GM12872 (cell line): Measurements from ENCODE around the gene CROCC2.

ENCODE experiments used
- TF ChIP-seq, protein P1 (sequence below): IDR thresholded peaks from 3 replicates; pipeline ENCODE4 v1.5.1; 2011; ENCODE audit warnings: low read depth, mild to moderate bottlenecking, low read length, moderate library complexity; ENCODE audit not compliant: insufficient read depth

CROCC2 gene

DNA sequence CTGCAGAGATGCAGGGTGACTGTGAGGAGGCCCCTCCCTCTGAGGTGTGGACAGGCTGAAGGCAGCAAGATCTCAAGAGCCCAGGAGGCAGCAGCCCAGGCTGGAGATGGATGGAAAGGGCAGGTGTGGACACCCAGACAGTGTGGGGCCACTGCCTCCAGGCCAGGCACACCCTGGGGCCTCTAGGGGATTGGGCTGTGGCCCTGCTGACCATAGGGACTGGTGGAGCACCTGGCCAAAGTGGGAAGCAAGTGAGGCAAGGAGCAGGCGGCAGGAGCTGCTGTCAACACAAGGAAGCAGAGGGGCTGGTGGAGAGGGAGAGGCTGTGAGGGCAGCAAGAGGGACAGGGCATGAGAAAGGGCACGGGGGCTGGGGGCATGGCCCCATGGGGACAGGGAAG lies 103.1 kb downstream of the CROCC2 start:
- TF ChIP-seq, protein P1, sequence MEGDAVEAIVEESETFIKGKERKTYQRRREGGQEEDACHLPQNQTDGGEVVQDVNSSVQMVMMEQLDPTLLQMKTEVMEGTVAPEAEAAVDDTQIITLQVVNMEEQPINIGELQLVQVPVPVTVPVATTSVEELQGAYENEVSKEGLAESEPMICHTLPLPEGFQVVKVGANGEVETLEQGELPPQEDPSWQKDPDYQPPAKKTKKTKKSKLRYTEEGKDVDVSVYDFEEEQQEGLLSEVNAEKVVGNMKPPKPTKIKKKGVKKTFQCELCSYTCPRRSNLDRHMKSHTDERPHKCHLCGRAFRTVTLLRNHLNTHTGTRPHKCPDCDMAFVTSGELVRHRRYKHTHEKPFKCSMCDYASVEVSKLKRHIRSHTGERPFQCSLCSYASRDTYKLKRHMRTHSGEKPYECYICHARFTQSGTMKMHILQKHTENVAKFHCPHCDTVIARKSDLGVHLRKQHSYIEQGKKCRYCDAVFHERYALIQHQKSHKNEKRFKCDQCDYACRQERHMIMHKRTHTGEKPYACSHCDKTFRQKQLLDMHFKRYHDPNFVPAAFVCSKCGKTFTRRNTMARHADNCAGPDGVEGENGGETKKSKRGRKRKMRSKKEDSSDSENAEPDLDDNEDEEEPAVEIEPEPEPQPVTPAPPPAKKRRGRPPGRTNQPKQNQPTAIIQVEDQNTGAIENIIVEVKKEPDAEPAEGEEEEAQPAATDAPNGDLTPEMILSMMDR, result no peak

DNA sequence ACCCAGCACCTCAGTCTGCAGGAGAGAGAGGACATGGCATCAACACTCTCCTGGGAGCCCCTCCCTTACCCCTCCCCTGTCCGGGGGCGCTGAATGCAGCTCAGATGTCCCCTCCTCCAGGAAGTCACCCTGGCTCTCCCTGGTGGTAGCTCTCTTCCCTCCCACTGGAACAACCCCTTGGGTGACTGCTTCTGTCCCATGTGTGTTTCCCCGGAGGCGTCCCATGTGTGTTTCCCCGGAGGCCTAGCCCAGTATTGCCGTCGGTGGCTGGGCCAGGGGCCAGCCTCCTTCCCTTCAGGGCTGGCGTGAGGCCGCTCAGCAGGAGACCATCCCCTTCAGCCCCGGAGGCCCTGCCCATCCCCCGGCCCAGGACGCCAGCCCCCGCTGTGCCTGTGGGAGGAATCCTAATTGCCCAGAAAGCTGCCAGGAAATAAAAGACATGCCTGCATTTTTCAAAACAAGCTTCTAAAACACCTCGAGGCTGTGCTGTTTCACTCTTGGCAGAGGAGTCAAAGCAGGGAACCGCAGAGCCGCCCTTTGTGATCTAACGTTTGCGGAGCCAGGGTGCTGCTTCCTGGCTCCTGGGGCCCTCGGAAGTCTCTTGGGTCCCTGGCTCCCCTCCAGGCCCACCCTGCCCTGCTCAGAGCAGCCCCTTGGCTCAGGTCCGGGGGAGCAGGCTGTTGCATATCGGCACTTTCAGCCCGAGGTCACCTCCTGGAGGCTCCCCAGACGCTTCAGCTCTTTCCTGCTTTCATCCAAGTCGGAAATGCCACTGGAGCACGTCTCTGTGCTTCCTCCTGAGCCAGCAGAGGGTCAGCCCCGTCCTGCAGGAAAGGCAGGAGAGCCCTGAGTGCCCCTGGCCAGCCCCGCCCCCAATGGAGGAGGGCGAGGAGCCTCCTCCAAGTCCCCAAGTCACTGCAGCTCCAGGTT lies 103.7 kb downstream of the CROCC2 start:
- TF ChIP-seq, protein P1, result no peak

DNA sequence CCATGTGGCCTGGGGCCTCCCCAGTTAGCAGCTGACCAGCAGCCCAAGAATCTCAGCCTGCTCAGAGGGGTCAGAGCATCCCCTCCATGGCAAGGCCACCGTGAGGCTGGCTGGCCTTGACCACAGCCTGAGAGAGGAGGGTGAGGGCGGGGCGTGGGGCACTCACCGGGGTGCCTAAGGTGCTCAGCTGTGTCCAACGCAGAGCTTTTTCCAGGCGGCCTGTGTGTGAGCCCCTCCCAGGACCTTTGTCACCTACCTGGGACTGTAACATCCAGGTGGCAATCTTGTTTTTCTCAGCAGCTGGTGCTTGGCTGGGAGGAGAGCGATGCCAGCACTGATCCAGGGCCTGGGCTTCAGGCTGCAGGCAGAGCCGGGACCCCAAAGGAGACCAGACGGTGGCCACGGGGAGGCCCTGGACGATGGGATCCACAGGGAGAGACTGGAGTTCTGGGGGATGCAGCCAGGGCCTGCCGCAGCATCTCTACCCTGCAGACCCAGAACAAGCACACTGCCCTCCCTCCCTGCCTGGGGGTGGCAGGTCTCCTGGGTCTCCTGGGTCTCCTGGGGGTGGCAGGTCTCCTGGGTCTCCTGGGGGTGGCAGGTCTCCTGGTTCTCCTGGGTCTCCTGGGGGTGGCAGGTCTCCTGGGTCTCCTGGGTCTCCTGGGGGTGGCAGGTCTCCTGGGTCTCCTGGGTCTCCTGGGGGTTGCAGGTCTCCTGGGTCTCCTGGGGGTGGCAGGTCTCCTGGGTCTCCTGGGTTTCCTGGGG lies 104.6 kb downstream of the CROCC2 start:
- TF ChIP-seq, protein P1, result no peak

DNA sequence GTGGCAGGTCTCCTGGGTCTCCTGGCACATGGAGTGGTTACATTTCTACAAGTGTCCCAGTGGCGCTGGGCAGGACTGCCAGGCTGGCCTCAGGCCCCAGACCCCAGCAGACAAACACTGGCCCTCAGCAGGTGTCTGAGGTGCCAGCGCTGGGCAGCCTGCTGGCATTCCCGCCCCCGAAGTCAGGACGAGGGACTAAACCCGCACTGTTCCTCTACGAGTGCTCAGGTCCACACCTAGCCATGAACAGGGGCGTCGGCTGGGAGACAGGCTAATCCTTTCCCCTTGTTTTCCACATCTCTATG lies 105.1 kb downstream of the CROCC2 start:
- TF ChIP-seq, protein P1, result no peak

DNA sequence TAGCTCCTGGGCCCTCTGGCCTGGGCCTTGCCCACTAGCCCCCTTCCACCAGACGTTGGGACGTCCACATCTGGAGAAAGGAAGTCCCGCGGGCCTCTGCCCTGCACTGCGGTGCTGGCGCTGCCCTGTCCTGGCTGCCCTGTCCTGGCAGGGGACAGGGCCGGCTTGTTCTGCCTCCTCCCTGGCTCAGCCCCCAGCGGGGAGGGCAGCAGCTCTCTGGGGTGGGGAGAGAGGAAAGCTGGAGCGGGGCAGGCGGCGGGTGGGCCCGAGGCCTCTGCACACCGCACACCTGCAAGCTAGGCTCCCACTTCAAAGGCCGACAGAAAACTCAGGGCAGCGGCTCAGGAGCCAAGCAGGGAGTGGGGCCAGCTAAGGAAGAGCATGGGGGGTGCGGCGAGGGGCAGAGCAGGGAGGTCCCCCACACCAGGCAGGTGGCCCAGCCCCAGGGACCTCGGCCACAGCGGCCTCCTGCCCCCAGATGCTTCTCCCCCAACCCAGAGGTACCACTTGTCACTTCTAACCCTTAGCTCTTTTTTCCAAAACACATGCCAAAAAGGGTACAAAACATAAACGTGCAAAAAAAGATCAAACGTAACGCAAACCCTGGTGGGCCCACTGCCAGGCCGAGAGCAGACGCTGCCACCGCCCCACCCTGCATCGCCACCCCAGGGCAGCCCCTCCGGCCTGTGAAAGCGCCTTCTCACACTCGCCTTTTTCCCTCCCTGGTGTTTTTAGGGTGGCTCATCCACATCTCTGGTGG lies 105.8 kb downstream of the CROCC2 start:
- TF ChIP-seq, protein P1, result no peak

DNA sequence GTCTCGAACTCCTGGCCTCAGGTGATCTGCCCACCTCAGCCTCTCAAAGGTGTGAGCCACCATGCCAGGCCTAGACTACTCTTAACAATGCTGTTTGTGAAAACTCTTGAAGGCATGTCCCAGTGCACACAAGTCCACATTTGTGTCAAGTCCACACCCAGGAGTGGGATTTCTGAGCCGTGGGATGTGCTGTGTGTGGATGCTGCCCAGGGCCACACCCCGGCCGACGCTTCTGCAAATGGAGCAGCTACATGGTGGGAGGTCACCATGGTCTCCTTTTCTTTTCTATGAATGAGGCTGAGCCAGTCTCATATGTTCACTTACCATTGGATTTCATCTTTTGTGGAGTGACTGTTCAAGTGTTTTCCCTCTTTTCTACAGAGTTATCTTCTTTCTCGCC lies 108.1 kb downstream of the CROCC2 start:
- TF ChIP-seq, protein P1, result no peak

DNA sequence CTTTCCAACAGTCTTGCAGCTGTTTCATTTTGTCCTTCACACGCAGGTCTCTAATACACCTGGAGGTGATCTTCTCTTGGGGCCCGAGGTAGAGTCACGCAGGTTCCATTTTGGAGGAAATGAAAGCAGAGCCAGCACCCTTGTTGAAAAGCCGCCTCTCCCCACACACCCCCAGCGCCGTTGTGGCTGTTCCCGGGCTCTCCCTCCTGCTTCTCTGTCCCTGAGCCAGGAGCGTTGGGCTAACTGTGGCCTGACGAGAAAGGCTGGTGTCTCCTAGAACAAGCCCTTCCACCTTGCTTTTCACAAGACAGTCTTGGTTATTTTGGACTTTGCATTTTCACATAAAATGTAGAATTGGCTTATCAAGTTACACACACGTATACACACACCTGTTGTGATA lies 108.6 kb downstream of the CROCC2 start:
- TF ChIP-seq, protein P1, result no peak
